Stimulated activated naive CD4-positive, alpha-beta T cell (primary cell): ENCODE measurements around the gene CLNK.

ENCODE experiments used
- DNase-seq, 6 experiments: peaks; one replicate each; lab custom pipeline; 2025; lab: John Stamatoyannopoulos, UW

The CLNK gene

GRCh38 chr4:10456260-10456594 lies 228.3 kb downstream of the CLNK start:
- DNase-seq, result no peak

GRCh38 chr4:10455133-10455532 lies 229.4 kb downstream of the CLNK start:
- no peak for DNase-seq

DNA sequence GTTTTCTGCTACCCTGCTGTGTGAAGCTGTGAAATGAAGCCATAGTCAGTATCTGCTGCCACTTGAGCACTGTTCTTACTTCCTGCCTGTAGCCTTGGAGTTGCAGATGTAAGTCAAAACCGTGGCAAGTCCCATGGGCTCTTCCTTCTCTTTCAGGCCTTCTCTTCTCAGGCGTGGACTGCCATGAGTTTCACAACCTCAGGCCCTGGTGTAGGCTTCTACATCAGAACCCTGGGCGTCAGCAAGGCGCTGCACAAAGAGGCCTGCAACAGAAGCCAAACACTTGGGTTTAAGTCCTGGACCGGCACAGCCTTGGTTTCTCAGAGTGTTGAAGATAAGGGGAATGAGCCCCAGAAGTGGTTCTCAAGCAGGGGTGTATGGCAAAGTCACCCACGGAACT lies 229.8 kb downstream of the CLNK start:
- no peak for DNase-seq

DNA sequence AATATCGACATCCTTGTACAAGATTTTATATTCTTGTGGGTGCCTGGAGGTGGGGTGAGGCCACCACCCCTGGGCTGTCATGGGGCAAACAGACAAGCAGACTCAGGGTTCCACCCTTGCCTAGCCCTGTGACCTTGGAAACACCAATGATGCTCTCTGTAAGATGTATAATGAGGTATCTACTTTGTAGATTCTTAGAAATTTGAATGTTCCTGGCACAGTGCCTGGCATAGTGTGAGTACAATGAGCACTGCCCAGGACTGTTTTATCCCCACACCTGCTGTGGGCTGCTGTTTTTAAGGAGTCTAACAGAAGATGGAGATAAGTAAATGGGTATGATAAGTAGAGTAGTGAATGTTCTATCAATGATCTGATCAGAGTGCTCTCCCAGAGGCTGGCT lies 230.4 kb downstream of the CLNK start:
- DNase-seq, result no peak

DNA sequence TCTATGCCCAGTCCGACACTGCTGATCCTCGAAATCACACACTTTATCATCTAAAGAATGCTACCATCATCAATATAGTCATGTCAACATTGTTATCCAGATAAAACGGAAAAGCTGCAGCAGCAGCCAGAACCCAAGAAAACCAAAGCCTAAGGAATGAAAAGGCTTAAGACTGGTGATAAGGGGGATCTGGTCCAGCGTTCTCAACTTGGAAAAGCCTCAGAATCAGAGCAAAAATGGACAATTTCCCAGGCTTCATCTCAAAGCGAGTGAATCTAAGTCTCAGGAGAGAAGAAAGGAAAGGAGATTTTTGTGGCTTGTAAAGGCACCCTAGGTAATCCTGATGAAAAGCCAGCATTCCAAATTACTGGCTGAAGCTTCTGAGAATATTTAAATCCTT lies 235.6 kb downstream of the CLNK start:
- DNase-seq, result no peak

GRCh38 chr4:10442976-10443375 lies 241.6 kb downstream of the CLNK start:
- DNase-seq, result no peak

- DNase-seq, result no peak
Observed at GRCh38 chr4:10441512-10441911, 243.1 kb downstream of the CLNK start.

DNA sequence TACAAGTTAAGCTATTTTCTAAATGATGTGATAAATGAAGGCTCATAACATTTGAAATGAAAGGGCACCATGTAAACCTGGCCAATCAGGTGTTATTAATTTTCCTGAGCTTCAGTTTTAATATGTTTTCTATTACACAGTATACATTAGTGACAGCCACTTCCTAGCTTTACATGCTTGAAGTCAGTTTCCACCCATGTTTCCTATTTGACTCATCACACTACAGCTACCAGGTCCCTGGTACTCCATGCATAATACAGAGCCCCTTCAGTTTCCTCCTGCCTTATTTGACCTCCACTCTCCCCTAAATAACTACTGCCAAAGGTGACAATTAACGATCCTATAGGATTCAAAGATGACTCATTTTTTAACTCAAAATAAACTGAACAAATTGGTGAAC lies 245.6 kb downstream of the CLNK start:
- no peak for DNase-seq

DNA sequence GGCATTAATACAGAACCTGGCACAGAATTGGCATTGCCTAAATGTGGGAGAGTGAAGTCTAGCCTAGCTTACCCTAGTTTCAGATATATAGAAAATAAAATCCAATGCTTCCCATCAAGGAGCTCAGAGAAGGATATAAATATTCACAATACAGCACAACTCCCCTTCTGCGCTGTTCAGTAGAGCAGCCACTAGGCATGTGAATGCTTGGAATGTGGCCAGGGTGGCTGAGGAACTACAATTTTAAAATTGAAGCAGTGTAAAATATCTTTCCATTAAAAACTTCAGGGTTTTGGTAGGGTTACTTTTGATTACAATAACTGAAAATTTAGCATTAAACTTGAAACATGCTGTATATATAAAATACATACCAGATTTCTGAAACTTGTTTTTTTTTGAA lies 246.8 kb downstream of the CLNK start:
- no peak for DNase-seq
